GM19395 (cell line): ENCODE results near the gene SCO2.
"Not testable (repeated sequence)": the region's sequence is repeated elsewhere in the genome, so short reads cannot be mapped to it uniquely, and the experiment has no call there.

Experiments
- ATAC-seq: cut with Tn5 transposase; IDR thresholded peaks from one replicate; pipeline ENCODE4 v1.9.1; 2021; ENCODE audit warnings: mild to moderate bottlenecking, moderate library complexity; ENCODE audit not compliant: unreplicated experiment

Gene SCO2

DNA sequence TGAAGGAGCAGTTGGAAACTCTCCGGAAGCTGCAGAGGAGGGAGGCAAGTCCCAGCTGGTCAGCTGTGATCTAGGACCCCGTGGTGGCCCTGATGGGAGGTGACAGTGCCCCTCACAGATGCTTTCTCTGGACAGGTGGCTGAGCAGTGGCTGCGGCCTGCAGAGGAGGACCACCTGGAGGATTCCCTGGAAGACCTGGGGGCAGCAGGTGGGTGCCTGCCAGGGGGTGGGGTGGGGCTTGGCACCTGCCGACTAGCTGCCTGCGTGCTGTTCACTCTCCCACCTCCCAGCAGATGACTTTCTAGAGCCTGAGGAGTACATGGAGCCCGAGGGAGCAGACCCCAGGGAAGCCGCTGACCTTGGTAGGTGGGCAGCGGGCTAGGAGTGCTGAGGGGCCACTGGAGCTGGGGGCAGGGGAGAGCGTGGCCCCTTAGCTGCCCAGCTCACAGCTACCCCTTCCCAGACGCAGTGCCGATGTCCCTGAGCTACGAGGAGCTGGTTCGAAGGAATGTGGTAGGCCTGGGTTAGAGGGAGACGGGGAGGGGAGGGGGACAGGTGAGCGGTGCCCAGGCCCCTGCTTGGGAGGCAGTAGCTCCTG lies 3.1 kb downstream of the SCO2 start:
- no peak for ATAC-seq

DNA sequence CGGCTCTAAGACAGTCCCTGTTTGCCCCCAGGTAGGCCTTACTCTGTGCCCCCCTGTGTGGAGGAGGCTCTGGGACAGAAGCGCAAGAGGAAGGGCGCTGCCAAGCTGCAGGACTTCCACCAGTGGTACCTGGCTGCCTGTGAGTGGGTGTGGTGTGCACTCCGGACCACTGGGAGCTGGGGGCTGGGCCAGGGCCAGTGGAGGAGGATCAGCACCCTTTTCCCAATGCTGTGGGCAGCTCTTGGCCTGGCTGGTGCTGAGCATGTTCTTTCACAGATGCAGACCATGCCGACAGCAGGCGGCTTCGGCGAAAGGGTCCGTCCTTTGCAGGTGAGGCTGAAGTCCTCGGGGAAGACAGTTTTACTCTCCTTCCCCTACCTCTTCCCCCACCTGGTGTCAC lies 3.7 kb downstream of the SCO2 start:
- ATAC-seq = no peak

DNA sequence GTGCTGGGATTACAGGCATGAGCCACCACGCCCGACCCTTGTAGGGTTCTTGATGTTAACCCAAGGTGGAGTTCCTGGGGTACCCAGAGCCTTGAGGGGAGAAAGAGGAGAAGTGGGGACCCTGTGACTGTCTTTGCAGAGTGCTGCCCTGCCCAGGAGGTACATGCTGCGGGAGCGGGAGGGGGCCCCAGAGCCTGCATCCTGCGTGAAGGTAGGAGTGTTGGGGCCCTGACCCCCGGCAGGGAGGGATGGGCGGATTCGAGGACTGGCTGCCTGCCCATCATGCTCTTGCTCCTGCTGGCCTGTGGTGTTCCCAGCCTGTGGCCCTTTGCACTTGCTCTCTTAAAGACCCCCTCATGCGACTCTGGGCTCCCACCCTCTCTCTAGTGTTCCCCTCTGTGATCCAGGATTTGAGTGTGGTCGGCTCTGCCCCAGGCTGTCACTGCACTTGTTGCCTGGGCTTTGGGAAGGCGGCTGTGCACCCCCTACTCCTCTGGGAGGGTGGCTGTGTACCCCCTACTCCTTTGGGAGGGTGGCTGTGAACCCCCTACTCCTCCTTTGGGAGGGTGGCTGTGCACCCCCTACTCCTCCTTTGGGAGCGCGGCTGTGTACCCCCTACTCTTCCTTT lies 4.5 kb downstream of the SCO2 start:
- no peak for ATAC-seq

DNA sequence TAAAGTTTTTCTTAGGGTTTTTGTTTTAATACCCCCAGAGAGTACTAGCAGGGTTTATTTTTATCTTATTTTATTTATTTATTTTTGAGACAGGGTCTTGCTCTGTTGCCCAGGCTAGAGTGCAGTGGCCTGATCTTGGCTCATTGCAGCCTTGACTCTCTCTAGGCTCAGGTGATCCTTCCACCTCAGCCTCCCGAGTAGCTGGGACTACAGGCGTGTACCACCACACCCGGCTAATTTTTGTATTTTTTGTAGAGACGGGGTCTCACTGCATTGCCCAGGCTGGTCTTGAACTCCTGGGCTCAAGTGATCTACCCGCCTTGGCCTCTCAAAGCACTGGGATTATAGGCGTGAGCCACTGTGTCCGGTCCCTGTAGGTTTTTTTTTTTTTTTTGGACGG lies 5.2 kb downstream of the SCO2 start:
- not testable (repeated sequence) for ATAC-seq

DNA sequence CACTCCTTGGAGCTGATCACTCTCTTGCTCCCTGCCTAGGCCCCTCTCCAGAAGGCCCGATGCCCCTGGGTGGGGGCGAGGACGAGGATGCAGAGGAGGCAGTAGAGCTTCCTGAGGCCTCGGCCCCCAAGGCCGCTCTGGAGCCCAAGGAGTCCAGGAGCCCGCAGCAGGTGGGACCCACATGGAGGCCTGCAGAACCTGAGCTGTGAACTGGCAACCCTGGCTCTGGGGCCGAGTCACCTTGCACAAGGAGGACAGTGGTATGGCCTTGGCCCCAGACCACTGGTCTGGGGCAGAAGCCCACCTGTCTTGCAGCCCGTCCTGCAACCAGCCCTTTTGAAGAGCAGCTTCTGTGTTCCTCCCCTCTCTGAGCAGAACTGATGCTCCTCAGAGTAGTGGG lies 6.2 kb downstream of the SCO2 start:
- ATAC-seq = no peak

DNA sequence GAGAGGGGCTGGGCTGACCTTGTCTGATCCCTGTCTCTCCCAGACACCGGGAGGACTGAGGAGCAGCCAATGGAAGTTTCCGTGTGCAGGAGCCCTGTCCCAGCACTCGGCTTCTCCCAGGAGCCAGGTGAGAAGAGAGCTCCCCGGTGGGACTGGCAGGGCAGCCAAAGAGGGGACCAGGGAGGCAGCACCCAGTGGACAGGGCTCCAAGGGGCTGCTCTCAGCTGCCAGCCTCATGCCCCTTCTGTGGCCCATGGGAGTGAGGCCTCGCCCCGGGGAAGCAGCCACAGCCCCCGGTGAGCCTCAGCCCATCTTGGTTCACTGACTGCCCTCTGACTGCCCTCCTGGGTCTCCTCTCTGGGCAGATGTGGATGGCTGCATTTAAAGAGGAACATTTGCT lies 6.8 kb downstream of the SCO2 start:
- ATAC-seq = no peak

DNA sequence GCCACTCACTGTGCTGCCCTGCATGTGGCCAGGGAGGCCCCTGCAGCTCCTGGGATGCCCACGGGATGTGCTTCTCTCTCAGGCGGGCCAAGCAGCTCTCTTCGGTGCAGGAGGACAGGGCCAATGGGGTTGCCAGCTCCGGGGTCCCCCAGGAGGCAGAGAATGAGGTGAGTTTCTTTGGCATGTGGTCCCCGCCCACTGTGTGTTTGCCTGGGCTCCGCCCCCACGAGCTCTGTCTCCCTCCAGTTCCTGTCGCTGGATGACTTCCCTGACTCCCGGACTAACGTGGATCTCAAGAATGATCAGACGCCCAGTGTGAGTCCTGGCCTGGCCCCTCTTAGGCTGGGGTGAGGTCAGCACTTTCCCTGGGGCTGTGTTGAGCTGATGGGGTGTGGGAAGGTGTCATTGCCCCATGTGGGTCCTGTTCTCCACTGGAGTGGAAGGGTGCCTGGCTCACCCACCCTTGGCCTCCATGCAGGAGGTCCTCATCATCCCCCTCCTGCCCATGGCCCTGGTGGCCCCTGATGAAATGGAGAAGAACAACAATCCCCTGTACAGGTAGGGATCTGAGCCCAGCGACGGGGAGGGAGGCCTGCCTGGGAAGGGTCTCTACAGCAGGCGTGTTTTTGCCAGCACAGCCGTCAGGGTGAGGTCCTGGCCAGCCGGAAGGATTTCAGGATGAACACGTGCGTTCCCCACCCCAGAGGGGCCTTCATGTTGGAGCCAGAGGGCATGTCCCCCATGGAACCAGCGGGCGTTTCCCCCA lies 7.7 kb downstream of the SCO2 start:
- ATAC-seq = no peak

DNA sequence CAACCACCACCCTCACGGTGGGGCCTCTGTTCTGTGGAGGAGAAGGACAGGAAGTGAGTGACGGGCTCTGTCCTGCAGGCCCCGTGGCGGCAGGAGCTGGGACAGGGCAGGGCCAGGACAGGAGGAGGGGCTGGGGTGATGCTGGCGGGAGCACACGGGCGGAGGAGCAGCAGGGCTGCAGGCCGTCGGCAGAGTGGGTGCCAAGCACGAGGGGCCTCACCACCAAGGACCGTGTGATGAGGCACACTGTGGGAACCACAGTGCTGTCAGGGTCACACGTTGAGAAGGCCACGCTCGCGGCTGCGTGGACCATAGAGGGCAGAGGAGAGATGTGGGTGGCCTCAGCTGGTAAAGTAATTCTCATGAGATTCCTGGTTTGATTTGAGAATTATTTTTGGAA lies 8.5 kb downstream of the SCO2 start:
- no peak for ATAC-seq

DNA sequence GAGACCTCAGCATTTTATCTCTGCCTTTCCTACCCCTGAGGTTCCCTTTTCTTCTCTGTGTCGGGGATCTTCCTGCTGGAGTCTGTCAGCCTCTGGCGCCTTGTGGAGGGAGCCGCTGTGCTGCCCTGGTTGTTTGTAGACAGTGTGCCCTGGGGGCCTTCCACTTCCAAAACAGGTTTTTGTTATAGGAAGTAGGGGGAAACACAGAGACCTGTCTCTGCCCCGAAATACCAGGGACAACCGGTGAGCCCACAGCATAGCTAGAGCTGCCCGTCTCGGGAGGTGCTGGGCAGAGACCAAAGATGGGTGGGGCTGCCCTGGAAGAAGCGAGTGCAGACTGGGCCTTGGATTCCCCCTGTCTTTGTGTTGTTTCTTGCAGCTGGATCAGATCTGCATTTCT lies 9.3 kb downstream of the SCO2 start:
- no peak for ATAC-seq

DNA sequence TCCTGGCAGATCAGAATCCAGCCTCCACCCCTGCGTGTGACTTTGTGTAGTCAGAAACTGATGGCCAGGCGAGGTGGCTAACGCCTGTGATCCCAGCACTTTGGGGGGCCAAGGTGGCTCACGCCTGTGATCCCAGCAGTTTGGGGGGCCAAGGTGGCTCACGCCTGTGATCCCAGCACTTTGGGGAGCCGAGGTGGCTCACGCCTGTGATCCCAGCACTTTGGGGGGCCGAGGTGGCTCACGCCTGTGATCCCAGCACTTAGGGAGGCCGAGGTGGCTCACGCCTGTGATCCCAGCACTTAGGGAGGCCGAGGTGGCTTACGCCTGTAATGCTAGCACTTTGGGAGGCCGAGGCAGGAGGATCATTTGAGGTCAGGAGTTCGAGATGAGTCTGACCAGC lies 12.2 kb downstream of the SCO2 start:
- ATAC-seq = no peak

DNA sequence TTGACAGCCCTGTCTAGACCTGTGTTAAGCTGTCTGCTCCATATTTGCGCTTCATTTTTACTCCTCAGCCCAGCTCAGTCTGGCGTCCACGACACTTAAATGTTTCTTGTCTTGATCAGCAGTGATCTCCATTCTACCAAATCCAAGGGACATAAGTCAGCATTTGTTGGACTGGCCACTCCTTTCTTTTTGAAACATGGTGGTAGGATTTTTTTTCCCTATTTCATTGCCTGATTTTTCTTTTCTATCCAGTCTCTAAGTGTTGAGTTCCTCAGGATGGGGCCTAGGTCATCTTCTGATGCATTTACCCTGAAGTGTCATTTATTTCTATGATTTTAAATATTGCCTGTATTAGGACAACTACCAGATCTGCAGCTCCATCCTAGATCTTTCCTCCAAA lies 16.5 kb downstream of the SCO2 start:
- ATAC-seq = no peak

DNA sequence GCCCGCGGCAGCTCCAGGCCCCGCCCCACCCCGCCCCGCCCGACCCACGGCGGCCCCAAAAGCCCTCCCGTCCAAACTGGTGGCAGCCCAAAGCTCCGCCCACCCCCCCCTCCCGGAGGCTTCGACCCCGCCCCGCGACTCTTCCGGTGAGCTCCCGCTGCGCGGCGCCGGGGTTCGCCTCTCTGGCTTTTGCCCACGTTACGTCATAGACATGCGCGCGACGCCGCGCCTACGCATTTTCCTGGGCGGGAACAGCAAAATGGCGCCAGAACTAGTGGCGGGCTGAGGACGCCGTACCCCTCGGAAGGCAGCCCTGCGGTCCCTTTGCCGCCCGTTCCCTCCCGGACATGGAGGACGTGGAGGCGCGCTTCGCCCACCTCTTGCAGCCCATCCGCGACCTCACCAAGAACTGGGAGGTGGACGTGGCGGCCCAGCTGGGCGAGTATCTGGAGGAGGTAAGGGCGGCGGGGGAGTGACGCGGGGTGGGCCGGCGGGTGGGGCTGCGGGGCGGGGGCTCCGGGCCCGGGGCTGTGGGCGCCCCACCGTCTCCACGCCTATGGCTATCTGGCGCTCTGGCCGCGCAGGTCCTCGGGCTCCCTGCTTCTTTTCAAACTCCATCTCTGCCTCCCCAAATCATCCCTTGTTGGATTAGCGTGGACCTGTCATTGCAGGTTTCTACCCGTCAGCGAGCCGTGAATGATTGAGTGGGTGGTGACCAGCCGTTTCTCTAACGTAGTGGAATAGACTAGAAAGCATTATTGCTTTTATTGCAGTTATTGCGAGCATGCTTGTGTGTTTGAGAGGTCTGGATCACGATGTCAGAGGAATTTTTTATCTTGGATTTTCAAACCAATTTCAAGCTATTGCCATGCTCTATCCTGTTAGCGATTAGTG lies 17.2 kb downstream of the SCO2 start, which contains the start of gene NCAPH2:
NCAPH2 (plus strand) TSS at position 234 of the 894 bp plus-strand sequence; CDS start at position 348, 114 bp downstream.
- peak; percentile 62 for ATAC-seq

DNA sequence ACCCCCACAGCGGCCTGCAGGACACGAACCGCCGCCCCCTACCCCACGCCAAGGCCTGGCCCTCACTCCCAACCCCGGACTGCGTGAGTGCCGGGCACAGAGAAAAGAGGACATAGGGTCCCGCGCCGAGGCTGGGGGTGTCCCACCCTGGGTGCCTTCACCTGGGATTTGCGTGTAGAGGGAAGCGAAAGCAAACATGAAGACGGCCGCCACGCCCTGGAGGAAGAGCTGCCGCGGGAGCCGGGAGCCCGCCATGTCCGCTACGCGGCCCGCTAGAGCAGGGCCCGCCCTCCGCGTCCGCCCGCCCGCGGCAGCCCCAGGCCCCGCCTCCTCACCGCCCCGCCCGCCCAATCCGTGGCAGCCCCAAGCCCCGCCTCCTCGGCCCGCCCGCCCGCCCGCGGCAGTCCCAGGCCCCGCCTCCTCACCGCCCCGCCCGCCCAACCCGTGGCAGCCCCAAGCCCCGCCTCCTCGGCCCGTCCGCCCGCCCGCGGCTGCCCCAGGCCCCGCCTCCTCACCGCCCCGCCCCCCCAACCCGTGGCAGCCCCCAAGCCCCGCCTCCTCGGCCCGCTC lies 17.9 kb downstream of the SCO2 start, which contains the start of gene LMF2:
LMF2 (minus strand) TSS at position 282 of the 570 bp plus-strand sequence; CDS start at position 255, 27 bp downstream.
- ATAC-seq = peak; percentile 49

DNA sequence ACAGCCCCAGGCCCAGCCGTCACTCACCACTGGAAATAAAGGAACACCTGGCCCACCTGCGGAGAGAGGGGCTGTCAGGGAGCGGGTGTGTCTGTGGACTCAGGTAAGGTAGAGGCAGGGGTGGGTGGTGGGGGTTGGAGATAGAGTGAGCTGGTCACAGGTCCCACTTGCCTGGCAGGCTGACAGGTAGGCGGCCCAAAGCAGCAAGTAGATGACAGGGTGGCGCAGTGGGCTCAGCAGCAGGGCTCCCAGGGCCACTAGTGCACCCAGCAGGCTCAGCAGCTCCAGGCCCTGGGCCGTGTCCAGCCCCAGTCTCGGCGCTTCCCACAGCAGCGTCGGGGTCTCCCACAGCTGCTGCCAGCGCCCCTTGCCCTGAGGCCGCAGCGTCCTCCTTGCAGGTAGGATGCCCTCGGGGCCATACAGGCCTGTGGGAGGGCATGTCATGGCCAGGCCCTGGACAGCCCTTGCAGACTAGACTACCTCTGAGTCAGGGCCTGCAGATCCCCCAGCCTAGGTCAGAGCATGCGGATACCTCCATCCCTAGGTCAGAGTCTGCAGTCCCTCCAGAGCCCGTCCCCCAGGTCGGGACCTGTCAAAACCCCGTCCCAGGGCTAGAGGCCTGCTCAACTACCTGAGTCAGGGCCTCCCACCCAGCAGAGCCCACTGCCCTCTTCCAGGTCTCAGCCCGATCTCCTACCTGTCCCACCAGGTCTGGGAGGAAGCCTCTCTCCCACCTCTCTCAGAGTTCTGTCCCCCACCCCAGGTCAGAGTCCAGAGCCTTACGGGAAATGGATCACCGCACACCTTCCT lies 18.6 kb downstream of the SCO2 start:
- ATAC-seq = no peak

DNA sequence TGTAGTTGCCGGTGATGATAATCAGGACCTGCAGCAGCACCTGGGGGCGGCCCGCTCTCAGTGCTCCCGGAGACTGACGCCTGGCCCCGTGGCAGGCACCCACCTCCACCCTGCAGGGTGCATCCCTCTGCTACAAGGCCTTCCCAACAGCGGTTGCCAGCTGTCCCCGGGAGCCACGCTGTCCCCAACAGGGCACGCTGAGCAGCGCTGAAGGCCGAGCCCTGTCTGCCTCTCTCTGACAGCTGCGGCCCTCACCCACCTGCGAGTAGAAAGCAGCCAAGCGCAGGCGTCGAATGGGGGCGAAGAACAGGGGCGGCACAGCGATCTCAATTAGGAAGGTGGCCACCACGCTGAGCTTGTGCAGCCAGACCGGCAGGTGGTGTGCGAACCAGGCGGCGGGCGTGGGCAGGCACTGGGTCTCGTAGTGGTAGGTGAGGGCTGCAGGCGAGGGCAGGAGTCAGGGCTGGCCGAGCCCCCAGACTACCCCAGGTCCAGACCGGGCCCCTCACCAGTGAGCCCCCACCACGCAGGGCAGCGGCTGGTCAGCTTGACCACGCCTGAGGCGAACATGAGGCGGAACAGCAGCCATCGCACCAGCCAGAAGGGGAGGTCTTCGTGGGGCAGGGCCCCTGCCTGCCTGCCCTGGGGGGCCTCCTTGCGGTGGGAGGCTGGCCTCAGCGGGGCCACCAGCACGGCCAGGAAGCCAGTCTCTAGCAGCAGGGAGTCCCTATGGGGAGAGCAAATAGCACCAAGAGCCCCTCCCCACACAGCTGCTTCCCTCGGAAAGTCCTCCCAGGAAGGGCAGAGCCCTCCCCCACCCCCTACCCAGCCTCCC lies 19.4 kb downstream of the SCO2 start:
- no peak for ATAC-seq

DNA sequence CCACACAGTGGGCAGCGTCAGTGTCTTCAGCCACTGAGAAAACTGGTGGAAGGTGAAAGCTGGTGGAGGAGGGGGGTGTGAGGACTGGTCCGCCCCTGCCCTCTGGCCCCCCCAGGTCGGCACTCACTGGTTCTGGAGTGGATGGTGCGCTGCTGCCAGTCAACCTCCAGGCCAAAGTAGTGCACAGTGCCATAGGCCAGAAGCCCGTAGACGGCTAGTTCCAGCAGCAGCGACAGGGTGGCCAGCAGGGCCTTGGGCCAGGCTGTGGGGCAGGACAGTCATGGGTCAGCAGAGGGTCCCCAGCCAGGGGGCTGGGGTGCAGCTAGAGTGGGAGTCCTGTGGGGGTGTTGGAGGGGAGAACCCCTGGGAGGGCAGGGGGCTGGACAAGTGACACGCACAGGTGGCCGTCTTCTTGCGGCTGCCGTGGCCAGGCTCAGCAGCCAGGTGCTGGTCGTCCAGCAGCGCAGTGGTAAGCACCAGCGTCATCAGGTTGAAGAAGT lies 20.1 kb downstream of the SCO2 start:
- ATAC-seq = no peak

DNA sequence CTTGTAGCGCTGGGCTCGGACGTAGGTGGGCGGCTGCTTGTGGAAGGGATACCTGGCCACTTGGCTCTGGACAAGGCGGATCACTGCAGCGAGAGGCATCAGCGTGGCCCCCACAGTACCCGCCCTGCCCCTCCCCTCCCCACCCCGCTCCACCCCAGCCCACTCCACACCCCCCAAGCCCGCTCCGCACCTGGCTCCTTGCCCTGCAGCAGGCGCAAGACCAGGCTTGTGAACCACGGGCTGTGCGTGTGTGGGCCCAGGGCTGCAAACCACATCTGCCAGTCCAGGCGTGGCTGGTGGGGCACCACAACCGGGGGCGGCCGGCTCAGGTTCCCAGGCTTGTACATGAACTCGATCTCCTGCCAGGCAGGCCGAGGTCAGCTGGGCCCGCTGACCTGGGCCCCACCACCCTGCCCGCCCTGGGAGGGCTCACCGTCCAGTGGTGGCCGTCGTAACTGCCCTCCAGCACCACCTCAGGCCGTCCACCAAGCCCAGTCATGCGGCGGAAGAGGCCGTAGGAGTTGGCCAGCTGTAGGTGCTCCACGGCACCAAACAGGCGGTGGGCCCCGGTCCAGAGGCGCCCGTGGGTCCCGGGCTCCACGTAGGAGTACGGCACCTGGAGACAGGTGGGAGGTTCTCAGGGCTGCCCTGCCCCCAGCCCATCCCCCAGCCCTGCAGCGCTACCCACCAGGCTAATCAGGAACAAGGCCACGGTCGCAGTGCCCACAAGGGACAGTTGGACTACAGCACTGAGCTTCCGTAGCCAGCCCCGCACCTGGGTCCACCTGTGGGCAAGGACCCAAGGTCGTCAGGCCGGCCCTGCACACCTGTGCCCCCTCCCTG lies 20.8 kb downstream of the SCO2 start:
- no peak for ATAC-seq
